GM12878 (cell line): Measurements from ENCODE around the gene SLC22A4. TPM values are rescaled to one million over a fixed set of nuclear protein-coding genes. Genes with fewer than 3 reads are reported as not detected.
A peak's percentile ranks its signal among the peaks of the same experiment; 100 is the strongest.

ENCODE experiments used
- BACH1 ChIP-seq: fragments of 450-650 bp; IDR thresholded peaks from 2 replicates; pipeline ENCODE4 v1.6.1; 2017; ENCODE audit warnings: mild to moderate bottlenecking, borderline replicate concordance
- CBX5 ChIP-seq: sonication (generic); IDR thresholded peaks from 2 replicates; pipeline ENCODE4 v1.6.1; 2016; ENCODE audit warnings: low read depth, moderate library complexity, mild to moderate bottlenecking, inconsistent platforms
- CREB1 ChIP-seq: IDR thresholded peaks from 2 replicates; pipeline ENCODE4 v1.6.1; 2012; ENCODE audit warnings: low read depth, mild to moderate bottlenecking, inconsistent platforms
- DPF2 ChIP-seq: fragments of 450-650 bp; IDR thresholded peaks from 2 replicates; pipeline ENCODE4 v1.6.1; 2017; ENCODE audit warnings: mild to moderate bottlenecking
- EED ChIP-seq: sonication (generic); IDR thresholded peaks from 2 replicates; pipeline ENCODE4 v1.6.1; 2016; ENCODE audit warnings: antibody characterized with exemption, low read depth
- ESRRA ChIP-seq: IDR thresholded peaks from 2 replicates; pipeline ENCODE4 v1.6.1; 2012; ENCODE audit warnings: mild to moderate bottlenecking, low read length, improper control_type of control experiment
- FOXM1 ChIP-seq: IDR thresholded peaks from 2 replicates; pipeline ENCODE4 v1.6.1; 2012; ENCODE audit warnings: low read depth, mild to moderate bottlenecking, inconsistent platforms, low read length, moderate library complexity
- IRF4 ChIP-seq: IDR thresholded peaks from 2 replicates; pipeline ENCODE4 v1.6.1; 2011; ENCODE audit warnings: low read depth, low read length
- MTA2 ChIP-seq: fragments of 450-650 bp; IDR thresholded peaks from 2 replicates; pipeline ENCODE4 v1.6.1; 2016; ENCODE audit warnings: low read depth, mild to moderate bottlenecking, moderate library complexity
- MYC ChIP-seq: IDR thresholded peaks from 2 replicates; pipeline ENCODE4 v1.6.1; 2011; ENCODE audit warnings: mild to moderate bottlenecking, low read length, moderate library complexity, inconsistent platforms; ENCODE audit not compliant: insufficient read depth, insufficient replicate concordance, insufficient read length, severe bottlenecking
- NBN ChIP-seq: fragments of 450-650 bp; IDR thresholded peaks from 2 replicates; pipeline ENCODE4 v1.6.1; 2016
- NFIC ChIP-seq: IDR thresholded peaks from 2 replicates; pipeline ENCODE4 v1.6.1; 2012; ENCODE audit warnings: low read depth, mild to moderate bottlenecking, inconsistent platforms, low read length, moderate library complexity
- NR2C1 ChIP-seq: fragments of 450-650 bp; IDR thresholded peaks from 2 replicates; pipeline ENCODE4 v1.6.1; 2017; ENCODE audit warnings: antibody characterized with exemption, mild to moderate bottlenecking, moderate library complexity
- NRF1 ChIP-seq: conservative IDR thresholded peaks from 2 replicates; pipeline ENCODE4 v1.6.1; 2011; ENCODE audit warnings: mild to moderate bottlenecking, low read depth, low read length, improper control_type of control experiment
- POU2F2 ChIP-seq: IDR thresholded peaks from 3 replicates; pipeline ENCODE4 v1.6.1; 2011; ENCODE audit warnings: low read depth, mild to moderate bottlenecking, low read length, borderline replicate concordance
- RAD21 ChIP-seq: IDR thresholded peaks from 2 replicates; pipeline ENCODE4 v1.6.1; 2011; ENCODE audit warnings: mild to moderate bottlenecking, low read depth, low read length, moderate library complexity; ENCODE audit not compliant: insufficient read depth
- RUNX3 ChIP-seq: IDR thresholded peaks from 2 replicates; pipeline ENCODE4 v1.6.1; 2012; ENCODE audit warnings: low read length, inconsistent platforms
- SMARCA5 ChIP-seq: fragments of 450-650 bp; IDR thresholded peaks from 2 replicates; pipeline ENCODE4 v1.6.1; 2017; ENCODE audit warnings: mild to moderate bottlenecking
- SREBF1 ChIP-seq: IDR thresholded peaks from 2 replicates; pipeline ENCODE4 v1.6.1; 2012; ENCODE audit warnings: mild to moderate bottlenecking, low read length
- TCF3 ChIP-seq: IDR thresholded peaks from 2 replicates; pipeline ENCODE4 v1.6.1; 2012; ENCODE audit warnings: low read depth, mild to moderate bottlenecking, low read length, borderline replicate concordance; ENCODE audit not compliant: insufficient read depth
- WRNIP1 ChIP-seq: IDR thresholded peaks from 2 replicates; pipeline ENCODE4 v1.6.1; 2011; ENCODE audit warnings: low read depth, low read length, improper control_type of control experiment, borderline replicate concordance
- ZNF207 ChIP-seq: fragments of 450-650 bp; IDR thresholded peaks from 2 replicates; pipeline ENCODE4 v1.6.1; 2014; ENCODE audit warnings: antibody characterized with exemption, mild to moderate bottlenecking, borderline replicate concordance
- ZSCAN29 ChIP-seq: fragments of 450-650 bp; IDR thresholded peaks from 2 replicates; pipeline ENCODE4 v1.6.1; 2017; ENCODE audit warnings: mild to moderate bottlenecking, moderate library complexity
- polyA plus RNA-seq, 11 experiments: library from polyadenylated mRNA; depleted of rRNA in 4 of 11; unstranded in 6 of 11; stranded (reverse) in 5 of 11; fragments of >200 nt; fragmentation: Nextera tagmentation in 4 of 11; fragmentation: Illumina TruSeq in 1 of 11; extraction: Ambion mirVana in 4 of 11; extraction: Trizol in 1 of 11; gene quantifications; 1 replicate in 1 of 11; 2 replicates in 10 of 11; pipeline versions ENCODE4 v1.2.1 to v1.2.3, GENCODE V29; 2011 to 2016; ENCODE audit warnings: inconsistent platforms in 2 of 11, missing spikeins in 2 of 11, low read depth in 1 of 11
- total RNA-seq, 4 experiments: library from RNA; depleted of rRNA in 3 of 4; stranded (reverse); fragments of >200 nt in 3 of 4; fragmentation: Illumina TruSeq in 1 of 4; extraction: Trizol in 1 of 4; gene quantifications; 2 replicates each; pipeline versions ENCODE4 v1.2.1 to v1.2.3, GENCODE V29; 2013 to 2021
- TF ChIP-seq, protein P1 (sequence below): IDR thresholded peaks from 2 replicates; pipeline ENCODE4 v1.6.1; 2012; ENCODE audit warnings: improper control_type of control experiment, low read depth, low read length; ENCODE audit not compliant: insufficient replicate concordance
- TF ChIP-seq, protein P2 (sequence below): fragments of 450-650 bp; IDR thresholded peaks from 2 replicates; pipeline ENCODE4 v1.6.1; 2016; ENCODE audit warnings: mild to moderate bottlenecking
- TF ChIP-seq, protein P3 (sequence below): IDR thresholded peaks from 2 replicates; pipeline ENCODE4 v1.6.1; 2011; ENCODE audit warnings: borderline replicate concordance, low read depth, mild to moderate bottlenecking, moderate library complexity, mixed read lengths, low read length; ENCODE audit not compliant: insufficient read depth; ENCODE audit errors: extremely low read length

SLC22A4 gene
- total and polyA plus RNA-seq, 10 of the 15 experiments (the other 5 are each of a cell fraction or from before 2014, with no cell fraction given), result 0.04 to 0.61 (median 0.10) TPM; not detected in 2

DNA sequence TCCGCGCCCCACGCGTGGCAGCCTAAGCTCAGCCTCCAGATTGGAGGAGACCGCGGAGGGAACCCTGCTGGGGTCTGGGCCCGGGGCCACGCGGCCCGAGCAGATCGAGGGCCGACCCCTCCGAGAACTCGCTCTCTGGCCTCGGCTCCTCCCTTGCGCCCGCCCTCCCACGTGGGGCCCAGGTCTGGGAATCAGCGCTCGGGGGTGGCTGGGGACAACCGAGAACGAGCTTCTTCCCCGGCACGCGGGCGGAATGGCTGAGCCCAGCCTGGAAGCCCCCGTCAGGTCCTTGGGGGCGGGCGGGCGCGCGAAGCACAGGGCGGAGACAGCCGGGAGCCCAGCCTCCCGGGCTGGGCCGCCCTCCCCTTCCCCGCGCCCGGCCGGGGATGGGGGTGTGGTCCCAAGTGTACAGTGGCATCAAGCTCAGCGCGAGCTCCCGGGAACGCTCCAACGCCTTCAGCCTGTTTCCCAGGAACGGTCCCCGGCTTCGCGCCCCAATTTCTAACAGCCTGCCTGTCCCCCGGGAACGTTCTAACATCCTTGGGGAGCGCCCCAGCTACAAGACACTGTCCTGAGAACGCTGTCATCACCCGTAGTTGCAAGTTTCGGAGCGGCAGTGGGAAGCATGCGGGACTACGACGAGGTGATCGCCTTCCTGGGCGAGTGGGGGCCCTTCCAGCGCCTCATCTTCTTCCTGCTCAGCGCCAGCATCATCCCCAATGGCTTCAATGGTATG lies at the start of gene SLC22A4 (continued):
- TF ChIP-seq, protein P1, sequence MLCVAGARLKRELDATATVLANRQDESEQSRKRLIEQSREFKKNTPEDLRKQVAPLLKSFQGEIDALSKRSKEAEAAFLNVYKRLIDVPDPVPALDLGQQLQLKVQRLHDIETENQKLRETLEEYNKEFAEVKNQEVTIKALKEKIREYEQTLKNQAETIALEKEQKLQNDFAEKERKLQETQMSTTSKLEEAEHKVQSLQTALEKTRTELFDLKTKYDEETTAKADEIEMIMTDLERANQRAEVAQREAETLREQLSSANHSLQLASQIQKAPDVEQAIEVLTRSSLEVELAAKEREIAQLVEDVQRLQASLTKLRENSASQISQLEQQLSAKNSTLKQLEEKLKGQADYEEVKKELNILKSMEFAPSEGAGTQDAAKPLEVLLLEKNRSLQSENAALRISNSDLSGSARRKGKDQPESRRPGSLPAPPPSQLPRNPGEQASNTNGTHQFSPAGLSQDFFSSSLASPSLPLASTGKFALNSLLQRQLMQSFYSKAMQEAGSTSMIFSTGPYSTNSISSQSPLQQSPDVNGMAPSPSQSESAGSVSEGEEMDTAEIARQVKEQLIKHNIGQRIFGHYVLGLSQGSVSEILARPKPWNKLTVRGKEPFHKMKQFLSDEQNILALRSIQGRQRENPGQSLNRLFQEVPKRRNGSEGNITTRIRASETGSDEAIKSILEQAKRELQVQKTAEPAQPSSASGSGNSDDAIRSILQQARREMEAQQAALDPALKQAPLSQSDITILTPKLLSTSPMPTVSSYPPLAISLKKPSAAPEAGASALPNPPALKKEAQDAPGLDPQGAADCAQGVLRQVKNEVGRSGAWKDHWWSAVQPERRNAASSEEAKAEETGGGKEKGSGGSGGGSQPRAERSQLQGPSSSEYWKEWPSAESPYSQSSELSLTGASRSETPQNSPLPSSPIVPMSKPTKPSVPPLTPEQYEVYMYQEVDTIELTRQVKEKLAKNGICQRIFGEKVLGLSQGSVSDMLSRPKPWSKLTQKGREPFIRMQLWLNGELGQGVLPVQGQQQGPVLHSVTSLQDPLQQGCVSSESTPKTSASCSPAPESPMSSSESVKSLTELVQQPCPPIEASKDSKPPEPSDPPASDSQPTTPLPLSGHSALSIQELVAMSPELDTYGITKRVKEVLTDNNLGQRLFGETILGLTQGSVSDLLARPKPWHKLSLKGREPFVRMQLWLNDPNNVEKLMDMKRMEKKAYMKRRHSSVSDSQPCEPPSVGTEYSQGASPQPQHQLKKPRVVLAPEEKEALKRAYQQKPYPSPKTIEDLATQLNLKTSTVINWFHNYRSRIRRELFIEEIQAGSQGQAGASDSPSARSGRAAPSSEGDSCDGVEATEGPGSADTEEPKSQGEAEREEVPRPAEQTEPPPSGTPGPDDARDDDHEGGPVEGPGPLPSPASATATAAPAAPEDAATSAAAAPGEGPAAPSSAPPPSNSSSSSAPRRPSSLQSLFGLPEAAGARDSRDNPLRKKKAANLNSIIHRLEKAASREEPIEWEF, result no peak
- no peak for TF ChIP-seq RAD21
- TF ChIP-seq POU2F2, result no peak
- no peak for TF ChIP-seq NR2C1
- TF ChIP-seq NFIC, result no peak
- TF ChIP-seq EED, result 0 out of 2 replicates have a peak, but pooled peaks have one; percentile 28
- no peak for TF ChIP-seq NBN
- TF ChIP-seq DPF2, result no peak
- TF ChIP-seq CREB1, result no peak
- TF ChIP-seq MYC, result no peak
- TF ChIP-seq NRF1, result no peak
- no peak for TF ChIP-seq SMARCA5
- no peak for TF ChIP-seq CBX5
- no peak for TF ChIP-seq IRF4
- no peak for TF ChIP-seq BACH1
- no peak for TF ChIP-seq FOXM1
- no peak for TF ChIP-seq WRNIP1
- no peak for TF ChIP-seq TCF3
- peak; percentile 55 for TF ChIP-seq SREBF1
- TF ChIP-seq, protein P2, sequence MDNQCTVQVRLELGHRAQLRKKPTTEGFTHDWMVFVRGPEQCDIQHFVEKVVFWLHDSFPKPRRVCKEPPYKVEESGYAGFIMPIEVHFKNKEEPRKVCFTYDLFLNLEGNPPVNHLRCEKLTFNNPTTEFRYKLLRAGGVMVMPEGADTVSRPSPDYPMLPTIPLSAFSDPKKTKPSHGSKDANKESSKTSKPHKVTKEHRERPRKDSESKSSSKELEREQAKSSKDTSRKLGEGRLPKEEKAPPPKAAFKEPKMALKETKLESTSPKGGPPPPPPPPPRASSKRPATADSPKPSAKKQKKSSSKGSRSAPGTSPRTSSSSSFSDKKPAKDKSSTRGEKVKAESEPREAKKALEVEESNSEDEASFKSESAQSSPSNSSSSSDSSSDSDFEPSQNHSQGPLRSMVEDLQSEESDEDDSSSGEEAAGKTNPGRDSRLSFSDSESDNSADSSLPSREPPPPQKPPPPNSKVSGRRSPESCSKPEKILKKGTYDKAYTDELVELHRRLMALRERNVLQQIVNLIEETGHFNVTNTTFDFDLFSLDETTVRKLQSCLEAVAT, result no peak
- TF ChIP-seq ZSCAN29, result no peak
- peak; percentile 38; the same call in 1 of the 2 replicates for TF ChIP-seq ZNF207
- no peak for TF ChIP-seq RUNX3
- no peak for TF ChIP-seq MTA2
- TF ChIP-seq, protein P3, sequence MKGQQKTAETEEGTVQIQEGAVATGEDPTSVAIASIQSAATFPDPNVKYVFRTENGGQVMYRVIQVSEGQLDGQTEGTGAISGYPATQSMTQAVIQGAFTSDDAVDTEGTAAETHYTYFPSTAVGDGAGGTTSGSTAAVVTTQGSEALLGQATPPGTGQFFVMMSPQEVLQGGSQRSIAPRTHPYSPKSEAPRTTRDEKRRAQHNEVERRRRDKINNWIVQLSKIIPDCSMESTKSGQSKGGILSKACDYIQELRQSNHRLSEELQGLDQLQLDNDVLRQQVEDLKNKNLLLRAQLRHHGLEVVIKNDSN, result peak; percentile 79
- no peak for TF ChIP-seq ESRRA
